HG03457 (cell line): Measurements from ENCODE around the gene MGLL.

Experiments
- ATAC-seq: cut with Tn5 transposase; IDR thresholded peaks from one replicate; pipeline ENCODE4 v1.9.1; 2021; ENCODE audit warnings: moderate number of reproducible peaks; ENCODE audit not compliant: unreplicated experiment

MGLL gene

GRCh38 chr3:127678315-127678599 is 144.1 kb downstream of the MGLL start:
- no peak for ATAC-seq

- ATAC-seq = no peak
Observed at GRCh38 chr3:127677541-127678314, 144.6 kb downstream of the MGLL start.

- no peak for ATAC-seq
Observed at GRCh38 chr3:127676921-127677351, 145.4 kb downstream of the MGLL start.

- ATAC-seq = no peak
Observed at GRCh38 chr3:127676456-127676855, 145.9 kb downstream of the MGLL start.

- no peak for ATAC-seq
Observed at GRCh38 chr3:127675651-127676391, 146.5 kb downstream of the MGLL start.

- ATAC-seq = no peak
Observed at GRCh38 chr3:127674790-127675189, 147.5 kb downstream of the MGLL start.

- ATAC-seq = no peak
Observed at GRCh38 chr3:127674101-127674721, 148.1 kb downstream of the MGLL start.

GRCh38 chr3:127673191-127674100 is 148.9 kb downstream of the MGLL start:
- no peak for ATAC-seq

GRCh38 chr3:127672429-127673190 is 149.7 kb downstream of the MGLL start, which contains the start of gene ABTB1:
Gene ABTB1, plus strand, starts transcription at chr3:127672952. Its CDS starts 74 bp downstream, at chr3:127673026.
- ATAC-seq = no peak

GRCh38 chr3:127671523-127672428 is 150.5 kb downstream of the MGLL start:
- ATAC-seq = no peak

GRCh38 chr3:127670761-127671522 is 151.4 kb downstream of the MGLL start:
- ATAC-seq = no peak

- no peak for ATAC-seq
Observed at GRCh38 chr3:127670229-127670559, 152.1 kb downstream of the MGLL start.

GRCh38 chr3:127669541-127670228 is 152.6 kb downstream of the MGLL start:
- ATAC-seq = no peak

GRCh38 chr3:127668906-127669305 is 153.4 kb downstream of the MGLL start:
- no peak for ATAC-seq

GRCh38 chr3:127667119-127667681 is 155.1 kb downstream of the MGLL start:
- ATAC-seq = no peak

GRCh38 chr3:127666676-127667075 is 155.6 kb downstream of the MGLL start:
- no peak for ATAC-seq

GRCh38 chr3:127665586-127665985 is 156.7 kb downstream of the MGLL start:
- no peak for ATAC-seq

- no peak for ATAC-seq
Observed at GRCh38 chr3:127665165-127665564, 157.2 kb downstream of the MGLL start.
